ENCODE results near the gene NRP1. TPM values are rescaled to one million over a fixed set of nuclear protein-coding genes. Genes with fewer than 3 reads are reported as not detected.

Gene NRP1
- total and polyA plus RNA-seq, 2 donors, result 15.4 to 15.8 TPM

DNA sequence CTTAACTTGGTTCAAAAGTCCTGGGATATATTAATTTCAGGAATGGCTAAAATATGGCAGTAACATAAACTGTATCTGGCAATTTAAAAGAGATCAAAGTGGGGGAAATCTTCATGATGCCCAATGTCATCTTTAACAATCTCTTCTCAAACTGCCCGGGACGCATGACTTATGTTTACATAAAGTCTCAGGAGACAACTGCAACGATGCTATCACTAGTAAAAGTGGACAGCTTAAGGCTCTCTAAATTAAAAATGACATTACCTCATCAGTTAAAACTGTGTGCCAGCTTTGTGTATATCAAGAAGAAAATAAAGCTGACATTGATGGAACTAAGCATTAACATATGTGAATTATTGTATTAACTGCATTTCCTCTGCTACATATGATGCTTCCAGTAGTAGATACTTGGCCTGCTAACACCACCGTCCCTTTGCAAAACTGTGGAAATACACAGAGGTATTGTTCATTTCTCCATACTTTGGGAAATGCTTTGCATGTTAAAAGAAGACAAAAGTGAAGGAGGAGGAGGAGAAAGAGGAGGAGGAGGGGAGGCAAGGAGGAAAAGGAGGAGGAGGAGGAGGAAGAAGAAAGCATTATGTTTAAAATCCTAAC is 62.4 kb downstream of the NRP1 start:
- no peak for DNase-seq (ENCODE audit: low read depth in 6 of 9, low spot score in 9 of 9)
- Histone ChIP-seq H3K9me3 (ENCODE audit: control insufficient read depth in 2 of 2, insufficient read depth in 1 of 2, low read length in 1 of 2) (no peaks in the 10 kb centered on the region), H3K4me3 (ENCODE audit: low read length in 2 of 2) (no peak overlapping the region), H3K27ac (ENCODE audit: low read depth in 1 of 2, low read length in 1 of 2) (no peak overlapping the region), H3K36me3 (ENCODE audit: control insufficient read depth in 2 of 2, insufficient read depth in 2 of 2, low read length in 1 of 2) (no peaks in the 10 kb centered on the region), H3K4me1 (ENCODE audit: control insufficient read depth in 2 of 2, insufficient read depth in 2 of 2, low read length in 2 of 2) (no peaks in the 10 kb centered on the region), H3K27me3 (ENCODE audit: control insufficient read depth in 2 of 2, insufficient read depth in 1 of 2, low read length in 1 of 2) (no peaks in the 10 kb centered on the region)
- 94% methylated on average over 4 of the region's 4 CpGs for WGBS

DNA sequence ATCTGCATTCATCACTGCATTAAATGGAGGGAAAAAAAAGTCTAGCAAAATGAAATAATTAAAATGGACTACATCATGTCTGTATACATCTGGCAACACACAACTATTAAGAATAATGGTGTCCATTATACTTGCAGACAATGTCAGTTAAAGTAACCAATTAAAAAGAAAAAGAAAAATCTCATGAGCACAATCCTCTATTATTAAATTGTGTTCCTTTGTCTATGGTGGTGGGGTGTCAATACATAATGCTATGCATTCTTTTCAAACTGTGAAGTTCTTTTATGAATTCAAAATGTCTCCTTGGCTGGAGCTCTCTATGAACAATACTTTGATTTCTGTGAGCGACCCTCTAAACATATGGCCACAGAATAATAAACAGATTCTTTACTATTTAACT is 63.5 kb downstream of the NRP1 start:
- 96% methylated on average over 1 of the region's 1 CpG for WGBS

DNA sequence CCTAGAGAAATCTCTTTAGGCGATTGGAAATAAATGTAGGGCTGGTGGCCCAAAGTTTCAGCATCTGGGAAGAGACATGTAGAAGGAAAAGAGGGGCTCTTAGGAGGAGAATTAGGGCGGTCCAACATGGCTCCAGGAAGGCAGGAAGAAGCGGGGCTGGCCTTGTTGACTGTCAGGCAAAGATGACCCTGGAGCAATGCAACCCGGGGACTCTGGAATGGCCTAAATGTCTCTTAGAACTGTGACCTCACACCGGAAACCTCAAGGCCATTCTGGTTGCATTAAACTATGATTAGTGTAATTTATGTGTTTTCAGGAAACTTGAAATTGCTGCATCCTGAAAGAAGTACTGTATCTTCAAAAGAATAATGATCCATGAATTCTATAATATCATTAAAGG is 66.8 kb downstream of the NRP1 start:
- H3K9me3 ChIP-seq (ENCODE audit: control insufficient read depth in 2 of 2, insufficient read depth in 1 of 2, low read length in 1 of 2), result no peaks in the 10 kb centered on the region
- DNase-seq (ENCODE audit: low read depth in 6 of 9, low spot score in 9 of 9), result no peak
- H3K4me1 ChIP-seq (ENCODE audit: control insufficient read depth in 2 of 2, insufficient read depth in 2 of 2, low read length in 2 of 2), result no peaks in the 10 kb centered on the region
- no peaks in the 10 kb centered on the region for H3K36me3 ChIP-seq (ENCODE audit: control insufficient read depth in 2 of 2, insufficient read depth in 2 of 2, low read length in 1 of 2)
- WGBS, result 84% methylated on average over 5 of the region's 5 CpGs
- H3K27me3 ChIP-seq (ENCODE audit: control insufficient read depth in 2 of 2, insufficient read depth in 1 of 2, low read length in 1 of 2), result no peaks in the 10 kb centered on the region
- H3K27ac ChIP-seq (ENCODE audit: low read depth in 1 of 2, low read length in 1 of 2), result no peak overlapping the region
- H3K4me3 ChIP-seq (ENCODE audit: low read length in 2 of 2), result no peak overlapping the region

More for the DNA sequence above, 63.5 kb downstream of the NRP1 start:
- Histone ChIP-seq H3K4me3 (ENCODE audit: low read length in 2 of 2) (no peak overlapping the region), H3K27ac (ENCODE audit: low read depth in 1 of 2, low read length in 1 of 2) (no peak overlapping the region), H3K4me1 (ENCODE audit: control insufficient read depth in 2 of 2, insufficient read depth in 2 of 2, low read length in 2 of 2) (no peaks in the 10 kb centered on the region), H3K36me3 (ENCODE audit: control insufficient read depth in 2 of 2, insufficient read depth in 2 of 2, low read length in 1 of 2) (no peaks in the 10 kb centered on the region), H3K27me3 (ENCODE audit: control insufficient read depth in 2 of 2, insufficient read depth in 1 of 2, low read length in 1 of 2) (no peaks in the 10 kb centered on the region), H3K9me3 (ENCODE audit: control insufficient read depth in 2 of 2, insufficient read depth in 1 of 2, low read length in 1 of 2) (no peaks in the 10 kb centered on the region)
- DNase-seq (ENCODE audit: low read depth in 6 of 9, low spot score in 9 of 9), result no peak

DNA sequence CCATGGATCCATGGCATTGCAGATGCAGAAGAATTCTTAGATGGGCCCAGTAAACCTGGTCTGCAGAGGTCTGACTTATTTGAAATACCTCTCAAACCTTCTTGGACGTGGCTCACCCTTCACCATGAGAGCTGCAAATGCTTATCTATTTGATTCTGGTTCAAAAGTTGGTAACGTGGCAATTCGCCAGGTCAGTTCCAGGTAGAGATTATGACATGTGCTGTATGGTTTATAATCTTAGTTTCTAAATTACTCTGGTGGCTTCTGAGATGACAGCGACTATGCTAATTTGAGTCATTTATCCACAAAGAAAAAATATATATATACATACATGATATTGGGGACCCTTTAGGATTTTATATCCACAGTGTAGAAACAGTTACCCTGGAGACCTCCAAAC is 68.8 kb downstream of the NRP1 start:
- 92% methylated on average over 4 of the region's 4 CpGs for WGBS
- no peaks in the 10 kb centered on the region for H3K36me3 ChIP-seq (ENCODE audit: control insufficient read depth in 2 of 2, insufficient read depth in 2 of 2, low read length in 1 of 2)
- H3K27ac ChIP-seq (ENCODE audit: low read depth in 1 of 2, low read length in 1 of 2), result no peak overlapping the region
- no peaks in the 10 kb centered on the region for H3K9me3 ChIP-seq (ENCODE audit: control insufficient read depth in 2 of 2, insufficient read depth in 1 of 2, low read length in 1 of 2)
- H3K4me3 ChIP-seq (ENCODE audit: low read length in 2 of 2), result no peak overlapping the region
- no peak for DNase-seq (ENCODE audit: low read depth in 6 of 9, low spot score in 9 of 9)
- no peaks in the 10 kb centered on the region for H3K4me1 ChIP-seq (ENCODE audit: control insufficient read depth in 2 of 2, insufficient read depth in 2 of 2, low read length in 2 of 2)
- H3K27me3 ChIP-seq (ENCODE audit: control insufficient read depth in 2 of 2, insufficient read depth in 1 of 2, low read length in 1 of 2), result no peaks in the 10 kb centered on the region

DNA sequence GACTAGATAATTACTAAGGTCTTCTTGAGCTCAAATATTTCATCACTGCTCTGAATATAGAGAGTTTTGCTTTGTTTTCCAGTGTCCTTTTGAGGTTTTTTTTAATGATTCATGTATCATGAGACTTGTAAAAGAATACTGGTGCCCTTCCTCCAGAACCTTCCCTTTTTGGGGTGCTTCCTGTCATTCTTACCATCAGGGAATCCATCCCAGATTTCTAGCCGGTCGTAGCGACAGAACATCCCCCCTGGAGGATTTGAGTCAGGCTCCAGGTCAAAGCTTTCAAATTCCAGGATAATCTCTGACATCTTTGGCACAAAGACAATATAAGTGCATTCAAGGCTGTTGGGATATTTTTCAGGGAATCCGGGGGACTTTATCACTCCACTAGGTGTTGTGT is 71.0 kb downstream of the NRP1 start:
- no peak for DNase-seq (ENCODE audit: low read depth in 6 of 9, low spot score in 9 of 9)
- 96% methylated on average over 4 of the region's 4 CpGs for WGBS
- Histone ChIP-seq H3K9me3 (ENCODE audit: control insufficient read depth in 2 of 2, insufficient read depth in 1 of 2, low read length in 1 of 2) (no peaks in the 10 kb centered on the region), H3K27me3 (ENCODE audit: control insufficient read depth in 2 of 2, insufficient read depth in 1 of 2, low read length in 1 of 2) (no peaks in the 10 kb centered on the region), H3K4me1 (ENCODE audit: control insufficient read depth in 2 of 2, insufficient read depth in 2 of 2, low read length in 2 of 2) (no peaks in the 10 kb centered on the region), H3K27ac (ENCODE audit: low read depth in 1 of 2, low read length in 1 of 2) (no peak overlapping the region), H3K4me3 (ENCODE audit: low read length in 2 of 2) (no peak overlapping the region), H3K36me3 (ENCODE audit: control insufficient read depth in 2 of 2, insufficient read depth in 2 of 2, low read length in 1 of 2) (no peaks in the 10 kb centered on the region)

DNA sequence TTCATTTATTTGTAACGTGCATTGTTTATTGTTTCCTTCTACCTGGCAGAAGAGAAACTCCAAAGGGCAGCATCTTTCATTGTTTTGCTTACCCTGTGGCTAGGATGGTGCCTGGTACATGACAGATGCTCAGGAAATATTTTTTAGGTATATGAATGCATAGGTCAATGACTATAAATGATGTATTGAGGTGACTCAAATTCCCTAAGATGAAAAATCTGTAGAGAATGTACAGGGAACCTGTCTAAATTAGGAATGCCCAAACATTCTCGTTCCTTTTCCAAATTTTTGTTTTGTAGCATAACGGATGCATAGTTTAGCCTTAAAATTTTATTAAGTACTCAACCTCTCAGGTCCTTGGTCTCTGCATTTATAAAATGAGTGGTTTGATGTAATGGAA is 71.6 kb downstream of the NRP1 start:
- Histone ChIP-seq H3K27ac (ENCODE audit: low read depth in 1 of 2, low read length in 1 of 2) (no peak overlapping the region), H3K27me3 (ENCODE audit: control insufficient read depth in 2 of 2, insufficient read depth in 1 of 2, low read length in 1 of 2) (no peaks in the 10 kb centered on the region), H3K9me3 (ENCODE audit: control insufficient read depth in 2 of 2, insufficient read depth in 1 of 2, low read length in 1 of 2) (no peaks in the 10 kb centered on the region), H3K4me3 (ENCODE audit: low read length in 2 of 2) (no peak overlapping the region), H3K36me3 (ENCODE audit: control insufficient read depth in 2 of 2, insufficient read depth in 2 of 2, low read length in 1 of 2) (no peaks in the 10 kb centered on the region), H3K4me1 (ENCODE audit: control insufficient read depth in 2 of 2, insufficient read depth in 2 of 2, low read length in 2 of 2) (no peaks in the 10 kb centered on the region)
- DNase-seq (ENCODE audit: low read depth in 6 of 9, low spot score in 9 of 9), result no peak
- WGBS, result 77% methylated on average over 3 of the region's 3 CpGs

DNA sequence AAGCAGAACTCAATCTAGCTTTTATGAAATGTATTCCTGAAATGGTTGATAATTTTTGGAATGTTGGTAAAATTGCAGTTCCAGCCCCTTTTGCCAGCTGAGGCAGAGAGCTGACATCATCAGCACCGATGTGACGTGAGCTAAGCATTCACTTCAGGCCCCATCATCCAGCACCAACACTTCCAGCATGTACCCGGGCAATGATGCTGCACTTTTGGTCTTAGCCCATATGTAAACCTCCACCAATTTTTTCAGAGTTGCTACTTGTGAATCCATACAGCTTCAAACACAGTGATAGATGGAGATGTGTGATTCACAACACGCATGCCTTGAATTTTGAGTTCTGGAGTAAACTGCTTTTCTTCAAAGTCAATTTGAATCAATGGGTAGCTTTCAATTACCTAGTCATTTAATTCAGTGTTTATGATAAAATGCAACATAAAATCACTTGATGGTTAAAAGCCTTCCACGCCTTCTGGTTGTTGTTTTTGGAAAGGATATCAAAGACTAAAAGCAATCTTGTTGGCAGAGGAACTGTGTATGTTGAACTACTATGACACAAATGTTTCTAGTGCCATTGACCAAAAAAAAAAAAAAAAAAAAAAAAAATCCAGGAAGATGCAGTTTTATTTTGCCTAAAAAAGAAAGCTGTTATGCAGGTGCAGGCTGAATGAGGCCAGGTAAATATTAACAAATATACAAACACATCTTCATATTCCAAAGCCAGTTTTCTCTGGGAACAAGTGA is 73.9 kb downstream of the NRP1 start:
- Histone ChIP-seq H3K4me3 (ENCODE audit: low read length in 2 of 2) (no peak overlapping the region), H3K27me3 (ENCODE audit: control insufficient read depth in 2 of 2, insufficient read depth in 1 of 2, low read length in 1 of 2) (no peaks in the 10 kb centered on the region), H3K27ac (ENCODE audit: low read depth in 1 of 2, low read length in 1 of 2) (no peak overlapping the region), H3K4me1 (ENCODE audit: control insufficient read depth in 2 of 2, insufficient read depth in 2 of 2, low read length in 2 of 2) (no peaks in the 10 kb centered on the region), H3K9me3 (ENCODE audit: control insufficient read depth in 2 of 2, insufficient read depth in 1 of 2, low read length in 1 of 2) (no peaks in the 10 kb centered on the region), H3K36me3 (ENCODE audit: control insufficient read depth in 2 of 2, insufficient read depth in 2 of 2, low read length in 1 of 2) (no peaks in the 10 kb centered on the region)
- WGBS, result 94% methylated on average over 5 of the region's 5 CpGs
- DNase-seq (ENCODE audit: low read depth in 6 of 9, low spot score in 9 of 9), result no peak

DNA sequence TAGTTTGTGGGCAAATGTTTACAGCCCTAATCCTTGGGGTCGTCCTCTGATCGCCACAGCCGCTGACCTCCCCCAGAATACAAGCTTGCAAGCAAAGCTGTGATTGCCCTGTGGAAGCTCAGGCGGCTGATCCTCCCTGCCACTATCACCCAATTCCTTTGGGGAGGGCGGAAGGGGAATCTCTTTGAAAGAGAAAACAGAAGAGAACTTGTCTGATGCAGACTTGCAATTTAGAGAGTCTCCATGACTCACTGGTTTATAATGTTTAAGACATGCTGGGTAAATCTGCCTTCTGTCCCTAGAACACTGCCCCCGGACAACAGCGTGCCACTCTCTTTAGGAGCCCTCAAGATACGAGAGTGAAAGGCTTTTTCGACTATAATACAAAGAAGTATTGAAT is 75.5 kb downstream of the NRP1 start:
- Histone ChIP-seq H3K27me3 (ENCODE audit: control insufficient read depth in 2 of 2, insufficient read depth in 1 of 2, low read length in 1 of 2) (no peaks in the 10 kb centered on the region), H3K27ac (ENCODE audit: low read depth in 1 of 2, low read length in 1 of 2) (no peak overlapping the region), H3K4me1 (ENCODE audit: control insufficient read depth in 2 of 2, insufficient read depth in 2 of 2, low read length in 2 of 2) (no peaks in the 10 kb centered on the region), H3K36me3 (ENCODE audit: control insufficient read depth in 2 of 2, insufficient read depth in 2 of 2, low read length in 1 of 2) (no peaks in the 10 kb centered on the region), H3K4me3 (ENCODE audit: low read length in 2 of 2) (no peak overlapping the region), H3K9me3 (ENCODE audit: control insufficient read depth in 2 of 2, insufficient read depth in 1 of 2, low read length in 1 of 2) (no peaks in the 10 kb centered on the region)
- 98% methylated on average over 9 of the region's 9 CpGs for WGBS
- DNase-seq (ENCODE audit: low read depth in 6 of 9, low spot score in 9 of 9), result no peak

DNA sequence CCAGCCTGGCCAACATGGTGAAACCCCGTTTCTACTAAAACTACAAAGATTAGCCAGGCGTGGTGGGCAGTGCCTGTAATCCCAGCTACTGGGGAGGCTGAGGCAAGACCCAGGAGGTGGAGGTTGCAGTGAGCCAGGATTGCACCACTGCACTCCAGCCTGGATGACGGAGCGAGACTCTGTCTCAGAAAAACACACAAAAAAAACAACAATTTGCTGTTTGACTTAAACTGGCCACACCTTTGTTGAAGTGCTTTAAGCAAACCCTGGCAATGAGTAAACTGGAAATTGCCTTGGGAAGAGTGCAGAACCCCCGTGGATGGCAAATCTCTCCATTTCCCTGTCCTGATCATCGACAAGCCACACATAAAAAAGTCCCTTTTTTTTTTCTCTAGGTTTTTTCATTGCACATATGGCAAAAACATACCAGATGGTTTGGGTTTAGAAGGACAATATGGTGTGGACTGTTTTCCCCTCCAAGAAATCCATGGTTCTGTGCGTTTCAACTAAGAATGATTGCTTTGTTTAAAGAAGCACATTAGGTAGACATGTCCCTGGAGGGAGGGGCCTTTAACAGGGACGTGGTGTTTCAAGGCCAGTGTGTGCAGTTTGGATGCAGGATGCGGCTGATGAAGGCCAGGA is 76.9 kb downstream of the NRP1 start:
- Histone ChIP-seq H3K27ac (ENCODE audit: low read depth in 1 of 2, low read length in 1 of 2) (no peak overlapping the region), H3K9me3 (ENCODE audit: control insufficient read depth in 2 of 2, insufficient read depth in 1 of 2, low read length in 1 of 2) (no peaks in the 10 kb centered on the region), H3K4me3 (ENCODE audit: low read length in 2 of 2) (no peak overlapping the region), H3K27me3 (ENCODE audit: control insufficient read depth in 2 of 2, insufficient read depth in 1 of 2, low read length in 1 of 2) (no peaks in the 10 kb centered on the region), H3K36me3 (ENCODE audit: control insufficient read depth in 2 of 2, insufficient read depth in 2 of 2, low read length in 1 of 2) (no peaks in the 10 kb centered on the region), H3K4me1 (ENCODE audit: control insufficient read depth in 2 of 2, insufficient read depth in 2 of 2, low read length in 2 of 2) (no peaks in the 10 kb centered on the region)
- DNase-seq (ENCODE audit: low read depth in 6 of 9, low spot score in 9 of 9), result no peak
- 93% methylated on average over 9 of the region's 9 CpGs for whole genome bisulfite sequencing
